ENCODE measurements around the gene RPS6KA3.

The RPS6KA3 gene

DNA sequence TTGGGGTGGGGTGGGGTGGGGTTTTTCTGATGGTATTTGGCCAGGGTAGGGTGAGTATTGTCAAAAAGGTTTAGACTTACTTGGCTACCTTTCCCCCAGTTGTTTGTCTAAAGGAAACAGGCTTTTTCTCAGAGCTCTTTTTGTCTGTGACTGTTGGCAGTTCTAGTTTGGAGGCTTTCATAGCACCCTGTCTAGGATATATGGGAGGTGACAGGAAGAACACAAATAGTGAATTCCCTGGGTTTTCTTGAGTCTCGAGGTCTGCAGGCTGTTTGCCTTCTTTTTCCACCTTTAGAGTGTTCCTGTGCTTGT, 13.5 kb downstream of the RPS6KA3 start:
- TF ChIP-seq, protein P1, sequence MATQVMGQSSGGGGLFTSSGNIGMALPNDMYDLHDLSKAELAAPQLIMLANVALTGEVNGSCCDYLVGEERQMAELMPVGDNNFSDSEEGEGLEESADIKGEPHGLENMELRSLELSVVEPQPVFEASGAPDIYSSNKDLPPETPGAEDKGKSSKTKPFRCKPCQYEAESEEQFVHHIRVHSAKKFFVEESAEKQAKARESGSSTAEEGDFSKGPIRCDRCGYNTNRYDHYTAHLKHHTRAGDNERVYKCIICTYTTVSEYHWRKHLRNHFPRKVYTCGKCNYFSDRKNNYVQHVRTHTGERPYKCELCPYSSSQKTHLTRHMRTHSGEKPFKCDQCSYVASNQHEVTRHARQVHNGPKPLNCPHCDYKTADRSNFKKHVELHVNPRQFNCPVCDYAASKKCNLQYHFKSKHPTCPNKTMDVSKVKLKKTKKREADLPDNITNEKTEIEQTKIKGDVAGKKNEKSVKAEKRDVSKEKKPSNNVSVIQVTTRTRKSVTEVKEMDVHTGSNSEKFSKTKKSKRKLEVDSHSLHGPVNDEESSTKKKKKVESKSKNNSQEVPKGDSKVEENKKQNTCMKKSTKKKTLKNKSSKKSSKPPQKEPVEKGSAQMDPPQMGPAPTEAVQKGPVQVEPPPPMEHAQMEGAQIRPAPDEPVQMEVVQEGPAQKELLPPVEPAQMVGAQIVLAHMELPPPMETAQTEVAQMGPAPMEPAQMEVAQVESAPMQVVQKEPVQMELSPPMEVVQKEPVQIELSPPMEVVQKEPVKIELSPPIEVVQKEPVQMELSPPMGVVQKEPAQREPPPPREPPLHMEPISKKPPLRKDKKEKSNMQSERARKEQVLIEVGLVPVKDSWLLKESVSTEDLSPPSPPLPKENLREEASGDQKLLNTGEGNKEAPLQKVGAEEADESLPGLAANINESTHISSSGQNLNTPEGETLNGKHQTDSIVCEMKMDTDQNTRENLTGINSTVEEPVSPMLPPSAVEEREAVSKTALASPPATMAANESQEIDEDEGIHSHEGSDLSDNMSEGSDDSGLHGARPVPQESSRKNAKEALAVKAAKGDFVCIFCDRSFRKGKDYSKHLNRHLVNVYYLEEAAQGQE (IDR thresholded peaks at IDR 0.05; ENCODE audit: low read depth), result no peak
- TF ChIP-seq YY1 (IDR thresholded peaks at IDR 0.05; ENCODE audit: low read depth), result no peak
- TF ChIP-seq TAF1 (IDR thresholded peaks at IDR 0.05; ENCODE audit: low read depth), result no peak
- TF ChIP-seq CREB1 (IDR thresholded peaks at IDR 0.05; ENCODE audit: low read depth), result no peak

DNA sequence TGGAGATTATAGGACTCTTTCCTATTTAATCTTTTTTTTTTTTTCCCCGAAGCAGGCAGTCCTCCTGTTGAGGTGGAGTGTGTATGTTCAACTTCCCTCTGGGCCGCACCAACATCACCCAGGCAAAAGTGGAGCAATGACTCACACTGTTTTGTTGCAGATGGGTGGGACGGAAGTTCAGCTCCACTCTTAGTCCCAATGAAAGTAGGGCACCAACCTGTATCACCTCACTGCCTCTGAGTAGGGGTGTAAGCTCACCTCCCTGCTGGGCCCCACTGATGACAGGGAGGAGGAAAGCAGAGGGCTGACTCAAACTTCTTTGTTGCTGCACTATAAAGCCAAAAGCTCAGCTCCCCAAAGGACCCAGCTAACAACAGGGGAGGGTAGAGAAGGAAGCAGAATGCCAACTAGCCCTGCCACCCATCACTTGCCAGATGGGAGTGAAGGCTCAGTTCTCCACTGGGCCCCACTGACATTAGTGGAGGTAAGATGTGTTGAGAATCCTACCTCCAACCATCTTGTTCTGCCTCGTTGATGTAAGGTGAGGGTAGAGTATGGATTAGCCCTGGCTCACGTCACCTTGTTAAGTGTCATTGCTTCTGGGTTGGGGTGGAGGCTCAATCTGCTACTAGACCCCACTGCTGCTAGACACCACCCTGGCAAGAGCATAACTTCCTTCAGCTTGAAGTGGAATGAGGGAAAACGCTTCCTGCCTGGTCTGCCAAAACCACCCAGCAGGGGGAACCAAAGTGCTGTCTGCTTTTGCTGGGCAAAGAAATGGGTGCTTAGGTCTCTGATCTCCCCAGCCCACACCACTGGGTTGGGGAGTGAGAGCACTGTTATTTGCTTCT, 14.1 kb downstream of the RPS6KA3 start:
- TF ChIP-seq RAD21 (IDR thresholded peaks at IDR 0.05; ENCODE audit: low read depth), result peak; percentile 61
- no peak for TF ChIP-seq TEAD4 (IDR thresholded peaks at IDR 0.05)
- TF ChIP-seq FOXM1 (IDR thresholded peaks at IDR 0.05; ENCODE audit: borderline replicate concordance, low read depth), result no peak
- TF ChIP-seq, protein P2, sequence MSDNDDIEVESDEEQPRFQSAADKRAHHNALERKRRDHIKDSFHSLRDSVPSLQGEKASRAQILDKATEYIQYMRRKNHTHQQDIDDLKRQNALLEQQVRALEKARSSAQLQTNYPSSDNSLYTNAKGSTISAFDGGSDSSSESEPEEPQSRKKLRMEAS (IDR thresholded peaks at IDR 0.05), result no peak
- no peak for TF ChIP-seq YY1 (IDR thresholded peaks at IDR 0.05; ENCODE audit: low read depth)
- TF ChIP-seq TCF12 (IDR thresholded peaks at IDR 0.05; ENCODE audit: low read depth), result no peak
- TF ChIP-seq ZBTB7A (IDR thresholded peaks at IDR 0.05; ENCODE audit: low read depth), result no peak

DNA sequence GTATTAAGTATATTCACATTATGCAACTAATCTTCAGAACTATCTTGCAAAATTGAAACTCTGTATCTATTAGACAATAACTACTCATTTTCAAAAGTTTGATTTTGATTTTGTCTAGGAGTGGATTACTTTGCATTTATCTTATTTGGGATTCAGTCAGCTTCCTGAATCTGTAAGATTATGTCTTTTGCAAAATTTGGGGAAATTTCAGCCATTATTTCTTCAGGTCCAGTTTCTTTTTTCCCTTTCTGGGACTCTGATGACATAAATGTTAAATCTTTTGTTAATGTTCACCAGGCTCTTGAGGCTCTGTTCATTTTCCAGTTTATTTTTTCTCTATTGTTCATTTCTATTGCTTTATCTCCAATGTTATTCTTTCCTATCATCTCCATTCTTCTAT, 15.0 kb downstream of the RPS6KA3 start:
- TF ChIP-seq TCF12 (IDR thresholded peaks at IDR 0.05; ENCODE audit: low read depth) (no peak), TAF1 (IDR thresholded peaks at IDR 0.05; ENCODE audit: low read depth) (no peak), YY1 (IDR thresholded peaks at IDR 0.05; ENCODE audit: low read depth) (no peak), CEBPB (IDR thresholded peaks at IDR 0.05) (no peak), EGR1 (IDR thresholded peaks at IDR 0.05) (no peak), TEAD4 (IDR thresholded peaks at IDR 0.05) (no peak), EP300 (IDR thresholded peaks at IDR 0.05; ENCODE audit: borderline replicate concordance) (no peak), NFIC (IDR thresholded peaks at IDR 0.05) (no peak), CREB1 (IDR thresholded peaks at IDR 0.05; ENCODE audit: low read depth) (no peak), RAD21 (IDR thresholded peaks at IDR 0.05; ENCODE audit: low read depth) (no peak), ZBTB7A (IDR thresholded peaks at IDR 0.05; ENCODE audit: low read depth) (no peak), FOXM1 (IDR thresholded peaks at IDR 0.05; ENCODE audit: borderline replicate concordance, low read depth) (no peak)
- TF ChIP-seq, protein P2 (IDR thresholded peaks at IDR 0.05), result no peak
- TF ChIP-seq, protein P1 (IDR thresholded peaks at IDR 0.05; ENCODE audit: low read depth), result no peak
- TF ChIP-seq, protein P3, sequence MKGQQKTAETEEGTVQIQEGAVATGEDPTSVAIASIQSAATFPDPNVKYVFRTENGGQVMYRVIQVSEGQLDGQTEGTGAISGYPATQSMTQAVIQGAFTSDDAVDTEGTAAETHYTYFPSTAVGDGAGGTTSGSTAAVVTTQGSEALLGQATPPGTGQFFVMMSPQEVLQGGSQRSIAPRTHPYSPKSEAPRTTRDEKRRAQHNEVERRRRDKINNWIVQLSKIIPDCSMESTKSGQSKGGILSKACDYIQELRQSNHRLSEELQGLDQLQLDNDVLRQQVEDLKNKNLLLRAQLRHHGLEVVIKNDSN (IDR thresholded peaks at IDR 0.05), result no peak

DNA sequence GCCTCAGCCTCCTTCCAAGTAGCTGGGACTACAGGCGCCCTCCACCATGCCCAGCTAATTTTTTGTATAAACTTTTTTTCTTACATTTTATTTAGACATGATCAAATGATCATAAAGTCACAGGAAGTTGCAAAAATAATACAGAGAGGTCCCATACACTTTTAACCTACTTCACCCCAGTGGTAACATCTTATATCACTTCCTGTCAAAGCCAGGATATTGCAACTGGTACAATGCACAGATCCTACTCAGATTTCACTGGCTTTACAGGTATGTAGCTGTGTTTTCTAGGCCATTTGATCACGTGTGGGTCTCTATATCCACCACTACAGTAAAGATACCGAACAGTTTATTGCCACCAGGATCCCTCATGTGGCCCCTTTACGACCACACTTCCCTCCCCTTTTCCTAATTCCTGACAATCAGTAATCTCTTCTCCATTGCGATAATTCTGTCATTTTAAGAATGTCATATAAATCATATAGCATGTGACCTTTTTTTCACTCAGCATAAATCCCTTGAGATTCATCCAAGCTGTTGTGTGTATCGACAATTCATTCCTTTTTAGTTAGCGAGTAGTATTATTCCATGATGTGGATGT, 18.0 kb downstream of the RPS6KA3 start:
- TF ChIP-seq YY1 (IDR thresholded peaks at IDR 0.05; ENCODE audit: low read depth) (no peak), TAF1 (IDR thresholded peaks at IDR 0.05; ENCODE audit: low read depth) (no peak), CEBPB (IDR thresholded peaks at IDR 0.05) (no peak), EGR1 (IDR thresholded peaks at IDR 0.05) (no peak), FOXM1 (IDR thresholded peaks at IDR 0.05; ENCODE audit: borderline replicate concordance, low read depth) (no peak), NFIC (IDR thresholded peaks at IDR 0.05) (no peak), EP300 (IDR thresholded peaks at IDR 0.05; ENCODE audit: borderline replicate concordance) (no peak), TEAD4 (IDR thresholded peaks at IDR 0.05) (no peak), ZBTB7A (IDR thresholded peaks at IDR 0.05; ENCODE audit: low read depth) (no peak), RAD21 (IDR thresholded peaks at IDR 0.05; ENCODE audit: low read depth) (no peak), TCF12 (IDR thresholded peaks at IDR 0.05; ENCODE audit: low read depth) (no peak), CREB1 (IDR thresholded peaks at IDR 0.05; ENCODE audit: low read depth) (no peak)
- TF ChIP-seq, protein P3 (IDR thresholded peaks at IDR 0.05), result no peak
- TF ChIP-seq, protein P2 (IDR thresholded peaks at IDR 0.05), result no peak
- TF ChIP-seq, protein P1 (IDR thresholded peaks at IDR 0.05; ENCODE audit: low read depth), result no peak
